Bronchial epithelial cell (primary cell): ENCODE measurements around the gene PCLO. TPM values are rescaled to one million over a fixed set of nuclear protein-coding genes. Genes with fewer than 3 reads are reported as not detected.

ENCODE experiments used
- DNase-seq: peaks from one replicate; pipeline ENCODE4 v3.0.0-alpha.2; 2010; ENCODE audit warnings: low read depth
- FAIRE-seq: peaks from 2 replicates; lab custom pipeline; 2011; peaks lifted over from hg19 to GRCh38; lab: Jason Lieb, UNC
- H3K27me3 ChIP-seq: 2 replicates; pipeline ENCODE4 v1.5.1; 2011; ENCODE audit warnings: low read length; ENCODE audit not compliant: control insufficient read depth, insufficient read depth
- H3K36me3 ChIP-seq: 2 replicates; pipeline ENCODE4 v1.5.1; 2011; ENCODE audit warnings: low read length; ENCODE audit not compliant: control insufficient read depth, insufficient read depth
- H3K4me3 ChIP-seq: 2 replicates; pipeline ENCODE4 v1.5.1; 2011; ENCODE audit warnings: mild to moderate bottlenecking, low read depth, low read length, control low read depth
- CTCF ChIP-seq: IDR thresholded peaks from 2 replicates; pipeline ENCODE4 v1.5.1; 2011; ENCODE audit warnings: mild to moderate bottlenecking, moderate library complexity, low read length, control low read depth, inconsistent platforms; ENCODE audit not compliant: insufficient read depth, severe bottlenecking
- total RNA-seq: library from RNA; depleted of rRNA; stranded (reverse); fragments of >200 nt; gene quantifications from 2 replicates; pipeline ENCODE4 v1.2.1, GENCODE V29; 2014

Gene PCLO
- total RNA-seq, 1 donor from 2014 or later, result 0.79 TPM

- no peak for TF ChIP-seq CTCF
- no peaks in the 10 kb centered on the region for H3K27me3 ChIP-seq
- H3K4me3 ChIP-seq, result no peak overlapping the region
- FAIRE-seq, result no peak
- no peak for DNase-seq
- no peaks in the 10 kb centered on the region for H3K36me3 ChIP-seq
Measured at GRCh38 chr7:82953324-82954027, 209.2 kb downstream of the PCLO start.

GRCh38 chr7:82950436-82950835, 212.2 kb downstream of the PCLO start:
- TF ChIP-seq CTCF, result no peak
- no peaks in the 10 kb centered on the region for H3K27me3 ChIP-seq
- peak; percentile 87 for FAIRE-seq
- H3K4me3 ChIP-seq, result no peak overlapping the region
- no peak for DNase-seq
- no peaks in the 10 kb centered on the region for H3K36me3 ChIP-seq

GRCh38 chr7:82945480-82945879, 217.2 kb downstream of the PCLO start:
- peak; percentile 4 for TF ChIP-seq CTCF
- Histone ChIP-seq H3K27me3 (no peaks in the 10 kb centered on the region), H3K4me3 (no peak overlapping the region), H3K36me3 (no peaks in the 10 kb centered on the region)
- no peak for FAIRE-seq
- peak; percentile 77 for DNase-seq

- no peak for TF ChIP-seq CTCF
- DNase-seq (no peak), FAIRE-seq (no peak)
- Histone ChIP-seq H3K27me3 (no peaks in the 10 kb centered on the region), H3K4me3 (no peak overlapping the region), H3K36me3 (no peaks in the 10 kb centered on the region)
Measured at GRCh38 chr7:82945056-82945455, 217.6 kb downstream of the PCLO start.

GRCh38 chr7:82932516-82932915, 230.2 kb downstream of the PCLO start:
- H3K27me3 ChIP-seq, result no peaks in the 10 kb centered on the region
- H3K4me3 ChIP-seq, result no peak overlapping the region
- DNase-seq (no peak), FAIRE-seq (no peak)
- H3K36me3 ChIP-seq, result no peaks in the 10 kb centered on the region
- no peak for TF ChIP-seq CTCF

GRCh38 chr7:82926477-82926876, 236.2 kb downstream of the PCLO start:
- no peak for TF ChIP-seq CTCF
- FAIRE-seq (no peak), DNase-seq (no peak)
- no peaks in the 10 kb centered on the region for H3K27me3 ChIP-seq
- no peak overlapping the region for H3K4me3 ChIP-seq
- no peaks in the 10 kb centered on the region for H3K36me3 ChIP-seq
